Effector memory CD4-positive, alpha-beta T cell (primary cell): ENCODE data around the gene KIRREL3.

Experiments
- DNase-seq, 3 donors: peaks; one replicate each; pipeline ENCODE4 v3.0.0-alpha.2; 2020
- H3K27ac ChIP-seq: 2 replicates; pipeline ENCODE4 v1.7.0; 2013; ENCODE audit warnings: mild to moderate bottlenecking, low read length, moderate library complexity; ENCODE audit not compliant: insufficient read depth, poor library complexity, severe bottlenecking
- H3K27me3 ChIP-seq: replicated peaks from 2 replicates; pipeline ENCODE4 v1.7.0; 2013; ENCODE audit warnings: mild to moderate bottlenecking, low read length; ENCODE audit not compliant: insufficient read depth, control insufficient read depth, poor library complexity, severe bottlenecking
- H3K36me3 ChIP-seq: 2 replicates; pipeline ENCODE4 v1.7.0; 2013; ENCODE audit warnings: mild to moderate bottlenecking, low read length, moderate library complexity; ENCODE audit not compliant: control insufficient read depth, insufficient read depth
- H3K4me1 ChIP-seq: 2 replicates; pipeline ENCODE4 v1.7.0; 2013; ENCODE audit warnings: low read length, mild to moderate bottlenecking; ENCODE audit not compliant: control insufficient read depth, insufficient read depth, poor library complexity, severe bottlenecking
- H3K4me3 ChIP-seq: 2 replicates; pipeline ENCODE4 v1.7.0; 2013; ENCODE audit warnings: low read length, low read depth, mild to moderate bottlenecking; ENCODE audit not compliant: insufficient read depth, poor library complexity, severe bottlenecking
- H3K9me3 ChIP-seq: 2 replicates; pipeline ENCODE4 v1.7.0; 2013; ENCODE audit warnings: mild to moderate bottlenecking, low read length, moderate library complexity; ENCODE audit not compliant: control insufficient read depth

Gene KIRREL3

DNA sequence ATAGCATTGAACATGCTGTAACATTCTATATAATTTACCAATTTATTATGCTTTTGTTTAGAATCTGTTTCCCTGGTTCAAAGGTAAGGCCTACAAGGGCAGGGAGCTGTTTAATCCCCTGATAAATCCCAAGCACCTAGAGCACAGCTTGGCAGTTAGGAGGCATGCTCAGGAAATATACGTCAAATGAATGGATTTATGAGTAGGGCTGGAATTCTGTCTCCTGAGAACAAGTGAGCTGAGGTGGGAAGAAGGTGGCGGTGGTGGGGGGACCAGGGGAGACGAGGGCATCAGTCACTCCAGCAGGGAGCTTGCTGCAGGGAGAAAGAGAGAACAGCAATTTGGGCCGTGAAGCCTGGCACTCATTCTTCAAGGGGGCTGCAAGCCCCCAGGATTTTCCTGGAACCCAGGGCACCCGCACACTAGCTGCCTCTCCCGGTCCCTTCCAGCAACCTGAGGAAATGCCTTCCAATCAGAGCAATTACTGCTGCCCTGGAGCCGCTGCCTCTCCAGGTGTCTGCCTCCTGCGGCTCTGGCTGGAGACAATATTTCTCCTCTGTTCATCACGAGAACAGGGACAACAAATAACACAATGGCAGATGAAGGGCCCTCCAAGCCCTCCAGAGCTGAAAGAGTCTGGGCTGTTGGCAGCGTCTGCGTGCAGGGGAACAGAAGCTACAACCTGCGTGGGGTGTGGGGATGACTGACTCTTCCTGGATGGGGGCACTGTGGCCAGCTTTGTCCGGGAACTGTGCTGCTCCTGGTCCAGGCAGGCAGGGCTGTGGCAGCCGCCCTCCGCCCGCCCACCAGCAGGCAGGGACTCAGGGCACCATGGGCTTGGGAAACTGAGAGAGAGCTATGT, 411.7 kb downstream of the KIRREL3 start:
- H3K27me3 ChIP-seq, result no peaks in the 10 kb centered on the region
- no peaks in the 10 kb centered on the region for H3K9me3 ChIP-seq
- H3K36me3 ChIP-seq, result no peaks in the 10 kb centered on the region
- DNase-seq, result no peak
- H3K27ac ChIP-seq, result no peak overlapping the region
- H3K4me3 ChIP-seq, result no peak overlapping the region
- no peaks in the 10 kb centered on the region for H3K4me1 ChIP-seq

DNA sequence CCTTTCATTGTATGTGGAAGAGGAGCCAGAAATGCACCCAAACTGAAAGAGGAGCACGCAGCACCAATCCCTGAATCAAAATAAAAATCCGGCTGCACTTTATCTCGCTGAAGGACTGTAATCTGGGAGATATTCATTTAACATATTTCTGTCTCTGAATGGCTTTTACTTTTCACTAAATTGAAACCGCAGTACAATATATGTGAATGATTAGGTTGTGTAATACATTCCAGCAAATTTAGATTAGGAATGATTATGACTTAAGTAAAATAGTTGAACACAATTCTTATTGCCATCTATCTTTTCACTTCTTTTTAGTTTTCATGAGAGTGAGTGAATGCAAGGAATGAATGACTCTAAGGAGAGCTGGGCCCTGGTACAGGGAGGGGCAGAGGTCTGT, 413.0 kb downstream of the KIRREL3 start:
- Histone ChIP-seq H3K36me3 (no peaks in the 10 kb centered on the region), H3K4me1 (no peaks in the 10 kb centered on the region), H3K9me3 (no peaks in the 10 kb centered on the region), H3K27ac (no peak overlapping the region), H3K4me3 (no peak overlapping the region), H3K27me3 (no peaks in the 10 kb centered on the region)
- DNase-seq, result no peak

- no peaks in the 10 kb centered on the region for H3K4me1 ChIP-seq
- DNase-seq, result no peak
- H3K27ac ChIP-seq, result no peak overlapping the region
- H3K27me3 ChIP-seq, result no peaks in the 10 kb centered on the region
- no peaks in the 10 kb centered on the region for H3K36me3 ChIP-seq
- H3K9me3 ChIP-seq, result no peaks in the 10 kb centered on the region
- H3K4me3 ChIP-seq, result no peak overlapping the region
Measured at GRCh38 chr11:126585774-126586491, 414.6 kb downstream of the KIRREL3 start.

- Histone ChIP-seq H3K36me3 (no peaks in the 10 kb centered on the region), H3K4me1 (no peaks in the 10 kb centered on the region), H3K27ac (no peak overlapping the region), H3K27me3 (no peaks in the 10 kb centered on the region), H3K9me3 (no peaks in the 10 kb centered on the region), H3K4me3 (no peak overlapping the region)
- no peak for DNase-seq
Measured at GRCh38 chr11:126585388-126585773, 415.2 kb downstream of the KIRREL3 start.

GRCh38 chr11:126583594-126584427, 416.8 kb downstream of the KIRREL3 start:
- no peaks in the 10 kb centered on the region for H3K9me3 ChIP-seq
- H3K4me1 ChIP-seq, result no peaks in the 10 kb centered on the region

GRCh38 chr11:126583101-126583500, 417.5 kb downstream of the KIRREL3 start:
- no peaks in the 10 kb centered on the region for H3K4me1 ChIP-seq
- H3K27ac ChIP-seq, result no peak overlapping the region
- no peak for DNase-seq
- no peak overlapping the region for H3K4me3 ChIP-seq
- no peaks in the 10 kb centered on the region for H3K27me3 ChIP-seq
- H3K36me3 ChIP-seq, result no peaks in the 10 kb centered on the region
- H3K9me3 ChIP-seq, result no peaks in the 10 kb centered on the region

More at GRCh38 chr11:126583594-126584427, 416.8 kb downstream of the KIRREL3 start:
- DNase-seq, result no peak
- H3K27me3 ChIP-seq, result no peaks in the 10 kb centered on the region
- H3K27ac ChIP-seq, result no peak overlapping the region
- no peaks in the 10 kb centered on the region for H3K36me3 ChIP-seq
- no peak overlapping the region for H3K4me3 ChIP-seq

DNA sequence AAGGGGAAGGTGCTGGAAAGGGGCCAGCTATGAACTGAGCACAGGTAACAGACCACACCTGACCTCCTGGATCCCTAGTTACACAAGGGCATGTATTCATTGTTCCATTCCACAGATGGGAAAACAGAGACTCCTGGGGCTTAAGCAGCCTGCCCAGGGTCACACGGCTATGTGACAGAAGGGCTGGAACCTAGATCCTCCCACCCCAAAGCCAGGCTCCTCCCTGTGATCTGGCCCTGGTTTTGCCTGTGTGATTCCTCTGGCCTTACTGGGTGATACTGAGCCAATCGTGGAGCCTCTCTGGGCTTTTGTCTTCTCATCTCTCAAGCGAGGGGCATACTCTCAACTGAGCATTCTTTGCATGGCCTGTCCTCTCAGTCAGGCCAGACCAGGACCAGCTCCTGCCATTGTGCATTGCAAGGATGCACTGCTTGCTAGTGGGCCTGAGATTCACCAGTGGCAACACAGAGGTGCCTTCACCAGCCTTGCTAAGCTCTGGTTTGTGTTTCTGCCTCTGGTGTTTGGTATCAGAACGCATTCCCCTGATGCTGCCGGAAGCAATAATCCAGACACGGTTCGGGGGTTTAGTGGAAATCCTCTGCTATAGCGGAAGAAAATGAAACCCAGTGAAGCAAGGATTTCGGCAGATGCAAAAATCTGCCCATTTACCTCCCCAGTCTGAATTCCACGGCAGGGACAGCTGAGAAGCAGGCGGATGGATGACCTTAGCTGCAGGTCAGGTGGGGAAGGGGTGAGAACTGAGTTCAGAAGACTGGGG, 418.5 kb downstream of the KIRREL3 start:
- H3K27ac ChIP-seq, result no peak overlapping the region
- no peaks in the 10 kb centered on the region for H3K4me1 ChIP-seq
- H3K27me3 ChIP-seq, result no peaks in the 10 kb centered on the region
- H3K9me3 ChIP-seq, result no peaks in the 10 kb centered on the region
- no peak overlapping the region for H3K4me3 ChIP-seq
- H3K36me3 ChIP-seq, result no peaks in the 10 kb centered on the region
- no peak for DNase-seq

DNA sequence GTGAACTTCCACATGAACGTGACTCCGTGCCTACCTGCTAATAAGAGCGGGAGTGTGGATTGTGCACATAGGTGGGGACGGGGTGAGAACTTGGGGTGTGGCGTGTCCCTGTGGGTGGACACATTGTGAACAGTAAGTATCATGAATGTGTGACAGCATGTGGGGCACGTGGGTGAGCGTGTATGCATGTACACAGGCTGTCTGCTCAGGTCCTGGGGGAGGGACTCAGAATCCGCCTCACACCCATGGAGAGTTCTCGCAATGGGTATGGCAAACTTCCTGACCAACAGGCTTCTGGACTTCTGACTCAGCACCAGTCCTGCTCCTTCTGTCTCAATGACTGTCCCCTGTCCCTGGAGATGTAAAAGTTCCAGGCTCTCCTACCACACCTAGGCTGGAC, 422.1 kb downstream of the KIRREL3 start:
- Histone ChIP-seq H3K27ac (no peak overlapping the region), H3K9me3 (no peaks in the 10 kb centered on the region), H3K27me3 (no peaks in the 10 kb centered on the region), H3K4me1 (no peaks in the 10 kb centered on the region), H3K4me3 (no peak overlapping the region), H3K36me3 (no peaks in the 10 kb centered on the region)
- DNase-seq, result no peak

DNA sequence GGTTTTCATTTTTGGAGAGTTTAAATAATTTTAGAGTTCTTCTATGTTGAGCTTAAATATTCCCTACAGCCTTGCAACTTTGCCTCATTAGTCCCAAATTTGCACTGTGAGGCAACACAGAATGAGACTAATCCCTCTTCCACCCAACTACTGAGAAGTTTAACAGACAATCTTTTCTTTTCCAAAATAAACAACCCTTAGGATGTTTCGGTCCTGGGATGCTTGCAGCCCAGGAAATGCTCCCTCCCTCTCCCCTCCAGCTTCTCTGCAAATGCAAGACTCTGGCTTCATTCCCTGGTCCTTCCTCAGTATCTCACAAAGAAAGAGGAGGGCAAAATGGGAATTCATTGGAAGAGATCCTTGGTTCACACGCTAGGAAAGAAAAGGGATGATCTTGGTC, 422.5 kb downstream of the KIRREL3 start:
- no peak overlapping the region for H3K4me3 ChIP-seq
- no peaks in the 10 kb centered on the region for H3K27me3 ChIP-seq
- DNase-seq, result no peak
- H3K4me1 ChIP-seq, result no peaks in the 10 kb centered on the region
- no peaks in the 10 kb centered on the region for H3K36me3 ChIP-seq
- no peak overlapping the region for H3K27ac ChIP-seq
- no peaks in the 10 kb centered on the region for H3K9me3 ChIP-seq
